Colonic mucosa (tissue), 4 donors: ENCODE results near the gene SRGN. TPM values are rescaled to one million over a fixed set of nuclear protein-coding genes. Genes with fewer than 3 reads are reported as not detected.

Source experiments
- DNase-seq: peaks from one replicate; pipeline ENCODE4 v3.0.0-alpha.2; 2020
- H3K27ac ChIP-seq: fragments of 200-600 bp; one replicate; pipeline ENCODE4 v1.8.0; 2021
- H3K27me3 ChIP-seq: fragments of 200-600 bp; one replicate; pipeline ENCODE4 v1.8.0; 2021
- H3K36me3 ChIP-seq: fragments of 200-600 bp; one replicate; pipeline ENCODE4 v1.8.0; 2021
- H3K4me1 ChIP-seq: fragments of 200-600 bp; one replicate; pipeline ENCODE4 v1.8.0; 2021; ENCODE audit warnings: mild to moderate bottlenecking
- H3K4me3 ChIP-seq: fragments of 200-600 bp; one replicate; pipeline ENCODE4 v1.8.0; 2021
- H3K9ac ChIP-seq, 2 donors: one replicate each; pipeline ENCODE4 v1.7.0; 2013; ENCODE audit warnings: control low read depth in 2 of 2, low read depth in 2 of 2, low read length in 2 of 2
- H3K9me3 ChIP-seq: fragments of 200-600 bp; one replicate; pipeline ENCODE4 v1.8.0; 2021
- CTCF ChIP-seq: fragments of 200-600 bp; IDR thresholded peaks from one replicate; pipeline ENCODE4 v1.8.0; 2022; ENCODE audit warnings: antibody characterized with exemption, mild to moderate bottlenecking
- intact Hi-C: fragments of 100-400 bp; cut with DNase I; formaldehyde crosslinking; loops from one replicate; pipeline ENCODE4 v1.14.1; 2022
- total RNA-seq, 2 donors: library from RNA; stranded (reverse); fragmentation: NEBNext Ultra II Directional in 1 of 2; extraction: Animal tissue kit (Norgen Biotek cat#: 25700) in 1 of 2; gene quantifications; one replicate each; pipeline ENCODE4 v1.2.1, GENCODE V29; 2021
- donor health status: healthy.
- donor health status: DM: no; HTN: no; CAD: no.
- donor health status: DM: no; HTN: no; CAD: no.

SRGN gene
- total RNA-seq, 2 donors from 2014 or later = 14.3 to 57.8 TPM

GRCh38 chr10:69062901-69063300 is 25.0 kb upstream of the SRGN start:
- DNase-seq = no peak
- intact Hi-C loops = no loop called here
- Histone ChIP-seq H3K36me3 (no peaks in the 10 kb centered on the region), H3K4me3 (no peak overlapping the region), H3K9ac (no peak overlapping the region), H3K9me3 (no peaks in the 10 kb centered on the region), H3K4me1 (peaks cover 9% of the 10 kb centered on the region), H3K27ac (no peak overlapping the region), H3K27me3 (no peaks in the 10 kb centered on the region)
- TF ChIP-seq CTCF = no peak

DNA sequence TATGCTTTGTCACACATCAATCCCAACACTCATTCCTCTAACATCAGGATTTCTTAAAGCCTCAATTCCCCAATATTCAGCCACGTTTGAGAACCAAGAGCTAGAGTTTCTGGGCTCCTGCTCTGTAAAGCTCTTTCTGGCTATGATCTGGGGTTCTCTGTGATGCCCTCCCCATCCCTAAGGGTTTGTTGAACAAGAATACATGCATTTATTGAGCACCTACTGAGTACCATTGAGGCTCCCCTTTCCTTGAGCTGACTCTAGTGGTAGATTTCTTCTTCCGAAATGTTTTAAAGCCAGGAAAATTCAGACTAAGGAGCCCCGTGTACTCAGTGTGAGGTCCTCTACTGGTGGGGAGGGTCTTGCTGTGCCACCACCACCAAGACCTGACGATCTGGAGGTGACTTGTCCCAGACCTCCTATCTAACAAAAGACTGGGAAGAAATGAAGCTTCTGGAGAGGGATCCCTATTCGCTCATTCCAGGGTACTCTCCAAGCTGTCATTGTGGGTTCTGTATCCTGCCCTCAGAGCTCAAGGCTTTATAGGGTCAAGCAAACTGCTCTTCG is 23.1 kb upstream of the SRGN start:
- intact Hi-C loops = no loop called here
- Histone ChIP-seq H3K4me1 (peaks cover 9% of the 10 kb centered on the region), H3K9ac (no peak overlapping the region), H3K27ac (peak overlapping the region; percentile 36), H3K9me3 (no peaks in the 10 kb centered on the region), H3K4me3 (no peak overlapping the region), H3K27me3 (no peaks in the 10 kb centered on the region), H3K36me3 (no peaks in the 10 kb centered on the region)
- no peak for DNase-seq
- no peak for TF ChIP-seq CTCF

GRCh38 chr10:69065406-69066361 is 22.2 kb upstream of the SRGN start:
- no peak for TF ChIP-seq CTCF
- H3K27ac ChIP-seq = peak overlapping the region; percentile 36

DNA sequence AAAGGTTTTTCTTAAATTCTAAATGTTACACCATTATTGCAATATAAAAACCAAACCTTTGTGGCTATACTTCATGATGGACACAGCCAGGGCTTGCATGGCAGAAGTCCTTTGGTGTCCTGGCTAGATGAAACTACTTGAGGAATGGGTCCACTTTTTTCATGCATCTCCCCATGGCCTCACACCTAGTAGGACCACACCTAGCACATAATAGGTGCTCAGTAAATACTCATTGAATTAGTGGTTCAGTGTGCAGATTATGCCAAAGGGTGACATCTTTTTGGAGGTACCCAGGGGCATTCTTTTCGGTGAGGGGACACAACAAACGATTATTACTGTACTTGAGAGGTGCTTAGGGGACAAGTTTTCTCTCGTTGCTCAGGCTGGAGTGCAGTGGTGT is 20.7 kb upstream of the SRGN start:
- no peak for TF ChIP-seq CTCF
- intact Hi-C loops = no loop called here
- DNase-seq = no peak

More at GRCh38 chr10:69065406-69066361, 22.2 kb upstream of the SRGN start:
- Histone ChIP-seq H3K4me1 (peaks cover 9% of the 10 kb centered on the region), H3K27me3 (no peaks in the 10 kb centered on the region), H3K4me3 (no peak overlapping the region), H3K36me3 (no peaks in the 10 kb centered on the region), H3K9ac (no peak overlapping the region), H3K9me3 (no peaks in the 10 kb centered on the region)
- DNase-seq = no peak
- intact Hi-C loops = no loop called here

GRCh38 chr10:69068549-69068948 is 19.4 kb upstream of the SRGN start:
- Histone ChIP-seq H3K9me3 (no peaks in the 10 kb centered on the region), H3K4me1 (no peaks in the 10 kb centered on the region), H3K9ac (no peak overlapping the region), H3K27ac (no peak overlapping the region), H3K4me3 (no peak overlapping the region), H3K36me3 (no peaks in the 10 kb centered on the region), H3K27me3 (no peaks in the 10 kb centered on the region)
- TF ChIP-seq CTCF = no peak
- intact Hi-C loops = no loop called here
- DNase-seq = no peak

More for the DNA sequence above, 20.7 kb upstream of the SRGN start:
- Histone ChIP-seq H3K4me1 (no peaks in the 10 kb centered on the region), H3K27ac (no peak overlapping the region), H3K4me3 (no peak overlapping the region), H3K9ac (no peak overlapping the region), H3K36me3 (no peaks in the 10 kb centered on the region), H3K9me3 (no peaks in the 10 kb centered on the region), H3K27me3 (no peaks in the 10 kb centered on the region)
